ENCODE measurements around the gene SF3A2.

DNA sequence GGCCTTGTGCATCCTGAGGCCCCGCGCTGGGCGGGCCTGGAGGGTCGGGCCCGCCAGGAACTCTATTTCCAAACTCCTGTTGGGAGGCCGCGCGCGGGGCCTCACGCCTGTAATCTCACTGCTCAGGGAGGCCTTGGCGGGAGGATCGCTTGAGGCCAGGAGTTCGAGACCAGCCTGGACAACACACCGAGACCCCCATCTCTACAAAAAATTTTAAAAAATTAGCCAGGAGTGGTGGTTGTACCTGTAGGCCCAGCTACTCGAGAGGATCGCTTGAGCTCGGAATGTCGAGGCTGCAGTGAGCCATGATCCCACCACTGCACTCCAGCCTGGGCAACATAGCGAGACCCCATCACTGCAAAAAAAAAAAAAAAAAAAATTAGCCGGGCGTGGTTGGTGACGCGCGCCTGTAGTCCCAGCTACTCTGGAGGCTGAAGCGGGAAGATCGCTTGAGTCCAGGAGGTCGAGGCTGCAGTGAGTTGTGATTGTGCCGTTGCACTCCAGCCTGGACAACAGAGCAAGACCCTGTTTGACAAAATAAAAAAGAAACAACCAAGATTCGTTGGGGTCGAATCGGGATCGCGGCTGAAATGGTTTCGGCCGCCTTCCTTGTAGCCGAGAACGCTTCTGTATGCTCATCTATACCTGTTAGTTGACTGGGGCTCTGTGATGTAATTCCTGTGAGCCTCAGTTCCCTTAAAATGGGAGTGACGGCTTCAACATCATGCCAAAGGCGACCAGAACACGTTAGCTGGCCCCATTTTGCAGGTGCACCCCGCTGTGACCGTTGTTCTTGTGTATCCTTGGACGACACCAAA, 636 bp downstream of the SF3A2 start:
- TF ChIP-seq, protein P1, sequence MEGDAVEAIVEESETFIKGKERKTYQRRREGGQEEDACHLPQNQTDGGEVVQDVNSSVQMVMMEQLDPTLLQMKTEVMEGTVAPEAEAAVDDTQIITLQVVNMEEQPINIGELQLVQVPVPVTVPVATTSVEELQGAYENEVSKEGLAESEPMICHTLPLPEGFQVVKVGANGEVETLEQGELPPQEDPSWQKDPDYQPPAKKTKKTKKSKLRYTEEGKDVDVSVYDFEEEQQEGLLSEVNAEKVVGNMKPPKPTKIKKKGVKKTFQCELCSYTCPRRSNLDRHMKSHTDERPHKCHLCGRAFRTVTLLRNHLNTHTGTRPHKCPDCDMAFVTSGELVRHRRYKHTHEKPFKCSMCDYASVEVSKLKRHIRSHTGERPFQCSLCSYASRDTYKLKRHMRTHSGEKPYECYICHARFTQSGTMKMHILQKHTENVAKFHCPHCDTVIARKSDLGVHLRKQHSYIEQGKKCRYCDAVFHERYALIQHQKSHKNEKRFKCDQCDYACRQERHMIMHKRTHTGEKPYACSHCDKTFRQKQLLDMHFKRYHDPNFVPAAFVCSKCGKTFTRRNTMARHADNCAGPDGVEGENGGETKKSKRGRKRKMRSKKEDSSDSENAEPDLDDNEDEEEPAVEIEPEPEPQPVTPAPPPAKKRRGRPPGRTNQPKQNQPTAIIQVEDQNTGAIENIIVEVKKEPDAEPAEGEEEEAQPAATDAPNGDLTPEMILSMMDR (conservative IDR thresholded peaks at IDR 0.05; ENCODE audit: low read length) = no peak
- TF ChIP-seq EZH2phosphoT487 (IDR thresholded peaks at IDR 0.05; ENCODE audit: borderline replicate concordance) = no peak
